HepG2 (cell line): Measurements from ENCODE around the gene SCP2. TPM values are rescaled to one million over a fixed set of nuclear protein-coding genes. Genes with fewer than 3 reads are reported as not detected.

Source experiments
- CSRNP2 ChIP-seq: sonication (generic); formaldehyde crosslinking; conservative IDR thresholded peaks from 2 replicates; pipeline ENCODE4 v1.8.0; 2022; ENCODE audit warnings: low read depth, missing genetic modification reagents
- DR1 ChIP-seq: sonication (generic); formaldehyde crosslinking; IDR thresholded peaks from 2 replicates; pipeline ENCODE4 v1.8.0; 2021; ENCODE audit warnings: mild to moderate bottlenecking, missing genetic modification reagents, inconsistent platforms
- EED ChIP-seq: sonication (generic); formaldehyde crosslinking; IDR thresholded peaks from 2 replicates; pipeline ENCODE4 v1.5.0; 2020; ENCODE audit warnings: mild to moderate bottlenecking, missing genetic modification reagents
- FOXA3 ChIP-seq: IDR thresholded peaks from 2 replicates; pipeline ENCODE4 v1.6.1; 2016; ENCODE audit warnings: missing genetic modification reagents, missing compliant biosample characterization
- FOXC1 ChIP-seq: sonication (generic); formaldehyde crosslinking; IDR thresholded peaks from 2 replicates; pipeline ENCODE4 v1.8.0; 2022; ENCODE audit warnings: mild to moderate bottlenecking, missing genetic modification reagents, borderline replicate concordance
- FOXM1 ChIP-seq: sonication (generic); formaldehyde crosslinking; IDR thresholded peaks from 2 replicates; pipeline ENCODE4 v1.5.0; 2020; ENCODE audit warnings: missing genetic modification reagents
- KAT2B ChIP-seq: fragments of 150-350 bp; IDR thresholded peaks from 2 replicates; pipeline ENCODE4 v1.6.1; 2014; ENCODE audit warnings: low read depth, low read length, borderline replicate concordance
- KDM4B ChIP-seq: sonication (generic); formaldehyde crosslinking; IDR thresholded peaks from 2 replicates; pipeline ENCODE4 v1.4.0; 2020; ENCODE audit warnings: missing genetic modification reagents
- RFXAP ChIP-seq: sonication (generic); formaldehyde crosslinking; IDR thresholded peaks from 2 replicates; pipeline ENCODE4 v1.4.0; 2020; ENCODE audit warnings: missing genetic modification reagents, borderline replicate concordance
- SMARCE1 ChIP-seq: fragments of 450-650 bp; IDR thresholded peaks from 2 replicates; pipeline ENCODE4 v1.6.1; 2017; ENCODE audit warnings: borderline replicate concordance
- SMYD3 ChIP-seq: sonication (generic); formaldehyde crosslinking; IDR thresholded peaks from 2 replicates; pipeline ENCODE4 v1.8.1; 2023; ENCODE audit warnings: mild to moderate bottlenecking, missing genetic modification reagents
- TAF15 ChIP-seq: fragments of 200-400 bp; formaldehyde crosslinking; IDR thresholded peaks from one replicate; pipeline ENCODE4 v1.6.1; 2018; ENCODE audit warnings: mild to moderate bottlenecking, low read depth, low read length; ENCODE audit not compliant: poor library complexity, severe bottlenecking
- TBP ChIP-seq: sonication (generic); formaldehyde crosslinking; IDR thresholded peaks from 2 replicates; pipeline ENCODE4 v1.5.0; 2020; ENCODE audit warnings: missing genetic modification reagents
- TFDP2 ChIP-seq: sonication (generic); formaldehyde crosslinking; IDR thresholded peaks from 2 replicates; pipeline ENCODE4 v1.4.0; 2020; ENCODE audit warnings: missing genetic modification reagents
- ZC3H4 ChIP-seq: sonication (generic); formaldehyde crosslinking; IDR thresholded peaks from 2 replicates; pipeline ENCODE4 v1.4.0; 2020; ENCODE audit warnings: missing genetic modification reagents, borderline replicate concordance
- ZFP91 ChIP-seq: sonication (generic); formaldehyde crosslinking; IDR thresholded peaks from 2 replicates; pipeline ENCODE4 v1.9.0; 2022; ENCODE audit warnings: missing genetic modification reagents, mild to moderate bottlenecking, borderline replicate concordance
- ZNF12 ChIP-seq: sonication (generic); formaldehyde crosslinking; IDR thresholded peaks from 2 replicates; pipeline ENCODE4 v1.5.0; 2020; ENCODE audit warnings: missing genetic modification reagents
- ZNF180 ChIP-seq: sonication (generic); formaldehyde crosslinking; IDR thresholded peaks from 2 replicates; pipeline ENCODE4 v1.4.0; 2020; ENCODE audit warnings: low read depth, missing genetic modification reagents, borderline replicate concordance
- ZNF382 ChIP-seq: sonication (generic); formaldehyde crosslinking; IDR thresholded peaks from 2 replicates; pipeline ENCODE4 v1.5.0; 2020; ENCODE audit warnings: missing genetic modification reagents, mild to moderate bottlenecking, borderline replicate concordance
- ZNF512 ChIP-seq: sonication (generic); formaldehyde crosslinking; IDR thresholded peaks from 2 replicates; pipeline ENCODE4 v1.4.0; 2020; ENCODE audit warnings: mild to moderate bottlenecking, missing genetic modification reagents
- ZSCAN30 ChIP-seq: sonication (generic); formaldehyde crosslinking; IDR thresholded peaks from 2 replicates; pipeline ENCODE4 v1.5.0; 2020; ENCODE audit warnings: mild to moderate bottlenecking, missing genetic modification reagents
- polyA plus RNA-seq, 8 experiments: library from polyadenylated mRNA; depleted of rRNA in 3 of 8; stranded (reverse) in 7 of 8; unstranded in 1 of 8; fragments of >200 nt; fragmentation: Illumina TruSeq in 4 of 8; extraction: Trizol in 4 of 8; gene quantifications; 2 replicates each; pipeline versions ENCODE4 v1.2.1 to v1.2.3, GENCODE V29; 2011 to 2016; ENCODE audit warnings: low read depth in 4 of 8, missing spikeins in 1 of 8, mixed read lengths in 1 of 8; ENCODE audit not compliant: insufficient read depth in 1 of 8
- total RNA-seq, 5 experiments: library from RNA; depleted of rRNA; stranded (reverse); fragments of >200 nt; fragmentation: Illumina TruSeq; extraction: Trizol; gene quantifications; 2 replicates each; pipeline ENCODE4 v1.2.3, GENCODE V29; 2016; ENCODE audit warnings: low read depth in 1 of 5

SCP2 gene
- total and polyA plus RNA-seq, 2 of the 13 experiments (the other 11 are each of a cell fraction or from before 2014, with no cell fraction given), result 59.0 to 133 TPM

GRCh38 chr1:53089478-53090226 lies 162.6 kb downstream of the SCP2 start (continued):
- no peak for TF ChIP-seq SMARCE1
- TF ChIP-seq ZNF180 (CRISPR knock-in tag), result no peak
- no peak for TF ChIP-seq FOXM1
- TF ChIP-seq ZNF12 (CRISPR knock-in tag), result 0 out of 2 replicates have a peak, but pooled peaks have one; percentile 16
- no peak for TF ChIP-seq SMYD3 (CRISPR knock-in tag)
- TF ChIP-seq TFDP2 (CRISPR knock-in tag), result no peak
- TF ChIP-seq RFXAP (CRISPR knock-in tag), result peak; percentile 34; the same call in 1 of the 2 replicates
- TF ChIP-seq KDM4B (CRISPR knock-in tag), result no peak
- TF ChIP-seq ZFP91 (CRISPR knock-in tag), result peak; percentile 75
- TF ChIP-seq DR1 (CRISPR knock-in tag), result no peak
- no peak for TF ChIP-seq TBP (CRISPR knock-in tag)
- TF ChIP-seq EED (CRISPR knock-in tag), result no peak
- TF ChIP-seq ZNF512 (CRISPR knock-in tag), result no peak
- no peak for TF ChIP-seq ZNF382 (CRISPR knock-in tag)
- peak; percentile 66 for TF ChIP-seq FOXA3 (CRISPR knock-in tag)
- no peak for TF ChIP-seq CSRNP2 (CRISPR knock-in tag)
- no peak for TF ChIP-seq ZC3H4
- no peak for TF ChIP-seq FOXC1 (CRISPR knock-in tag)
- TF ChIP-seq ZSCAN30 (CRISPR knock-in tag), result no peak
- TF ChIP-seq TAF15, result no peak
- TF ChIP-seq KAT2B, result no peak
